ENCODE results near the gene CAST.

DNA sequence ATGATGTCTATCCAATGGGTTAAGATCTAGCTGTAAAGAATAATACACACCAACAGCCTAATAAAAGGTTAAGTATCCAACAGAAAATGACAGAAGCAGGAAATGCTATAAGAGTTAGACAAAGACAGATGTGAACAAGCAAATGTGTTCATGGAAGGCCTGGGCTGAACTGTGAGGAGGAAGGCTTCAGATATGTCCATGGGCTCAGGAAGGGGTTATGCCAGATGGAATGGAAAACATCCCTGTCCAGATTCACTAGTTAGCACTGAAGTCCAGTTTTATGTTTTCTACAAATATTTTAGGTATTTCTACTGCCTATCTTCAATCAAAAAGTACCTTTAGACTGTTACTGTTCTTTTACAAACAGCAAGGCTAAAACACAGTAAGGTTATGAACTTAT is 118.5 kb downstream of the CAST start:
- TF ChIP-seq, protein P1, sequence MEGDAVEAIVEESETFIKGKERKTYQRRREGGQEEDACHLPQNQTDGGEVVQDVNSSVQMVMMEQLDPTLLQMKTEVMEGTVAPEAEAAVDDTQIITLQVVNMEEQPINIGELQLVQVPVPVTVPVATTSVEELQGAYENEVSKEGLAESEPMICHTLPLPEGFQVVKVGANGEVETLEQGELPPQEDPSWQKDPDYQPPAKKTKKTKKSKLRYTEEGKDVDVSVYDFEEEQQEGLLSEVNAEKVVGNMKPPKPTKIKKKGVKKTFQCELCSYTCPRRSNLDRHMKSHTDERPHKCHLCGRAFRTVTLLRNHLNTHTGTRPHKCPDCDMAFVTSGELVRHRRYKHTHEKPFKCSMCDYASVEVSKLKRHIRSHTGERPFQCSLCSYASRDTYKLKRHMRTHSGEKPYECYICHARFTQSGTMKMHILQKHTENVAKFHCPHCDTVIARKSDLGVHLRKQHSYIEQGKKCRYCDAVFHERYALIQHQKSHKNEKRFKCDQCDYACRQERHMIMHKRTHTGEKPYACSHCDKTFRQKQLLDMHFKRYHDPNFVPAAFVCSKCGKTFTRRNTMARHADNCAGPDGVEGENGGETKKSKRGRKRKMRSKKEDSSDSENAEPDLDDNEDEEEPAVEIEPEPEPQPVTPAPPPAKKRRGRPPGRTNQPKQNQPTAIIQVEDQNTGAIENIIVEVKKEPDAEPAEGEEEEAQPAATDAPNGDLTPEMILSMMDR (IDR thresholded peaks at IDR 0.05 in 8 of 11, conservative IDR thresholded peaks at IDR 0.05 in 3 of 11) = no peak
- TF ChIP-seq POLR2A (IDR thresholded peaks at IDR 0.05) (no peak), POLR2AphosphoS5 (IDR thresholded peaks at IDR 0.05) (no peak)

All from spleen (tissue), 7 donors.